A673 (cell line): ENCODE data around the gene ETDC.

Source experiments
- EZH2 ChIP-seq: fragments of 200-600 bp; sonication (generic); IDR thresholded peaks from 2 replicates; pipeline ENCODE4 v1.6.1; 2017; ENCODE audit warnings: borderline replicate concordance, low read depth, mild to moderate bottlenecking, mixed read lengths, antibody characterized with exemption, low read length; ENCODE audit not compliant: poor library complexity, severe bottlenecking
- TF ChIP-seq, protein P1 (sequence below): fragments of 300-800, 200-600 bp; sonication (generic); conservative IDR thresholded peaks from 2 replicates; pipeline ENCODE4 v1.5.1; 2017; ENCODE audit warnings: low read depth, mild to moderate bottlenecking, antibody characterized with exemption, low read length, moderate library complexity, mixed read lengths

DNA sequence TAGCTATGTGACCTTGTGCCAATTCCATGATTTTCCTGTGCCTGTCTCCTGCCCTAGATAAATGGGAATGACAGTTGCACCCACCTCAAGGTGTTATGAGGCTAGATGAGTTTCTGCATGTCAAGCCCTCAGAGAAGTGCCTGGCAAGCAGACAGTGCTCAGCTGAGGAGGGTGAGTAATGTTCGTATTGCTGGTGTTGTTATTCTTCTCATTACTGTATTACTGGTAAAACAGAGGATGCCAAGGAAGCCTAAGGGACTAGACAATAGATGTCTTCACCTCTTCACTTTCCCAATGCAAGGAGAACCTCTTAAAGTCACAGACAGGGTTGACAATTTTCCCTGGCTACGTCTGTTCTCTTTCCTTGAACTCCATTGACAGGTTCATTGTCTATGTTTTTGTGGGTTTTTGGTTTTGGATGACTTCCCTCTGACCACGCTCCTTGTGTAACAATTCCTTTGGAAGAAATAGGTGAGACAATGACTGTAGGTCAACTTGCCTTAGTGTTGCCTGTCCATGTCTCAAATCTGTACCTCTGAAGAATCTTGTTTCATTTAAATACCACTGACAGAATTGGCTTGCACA lies 19.2 kb downstream of the ETDC start:
- TF ChIP-seq, protein P1, sequence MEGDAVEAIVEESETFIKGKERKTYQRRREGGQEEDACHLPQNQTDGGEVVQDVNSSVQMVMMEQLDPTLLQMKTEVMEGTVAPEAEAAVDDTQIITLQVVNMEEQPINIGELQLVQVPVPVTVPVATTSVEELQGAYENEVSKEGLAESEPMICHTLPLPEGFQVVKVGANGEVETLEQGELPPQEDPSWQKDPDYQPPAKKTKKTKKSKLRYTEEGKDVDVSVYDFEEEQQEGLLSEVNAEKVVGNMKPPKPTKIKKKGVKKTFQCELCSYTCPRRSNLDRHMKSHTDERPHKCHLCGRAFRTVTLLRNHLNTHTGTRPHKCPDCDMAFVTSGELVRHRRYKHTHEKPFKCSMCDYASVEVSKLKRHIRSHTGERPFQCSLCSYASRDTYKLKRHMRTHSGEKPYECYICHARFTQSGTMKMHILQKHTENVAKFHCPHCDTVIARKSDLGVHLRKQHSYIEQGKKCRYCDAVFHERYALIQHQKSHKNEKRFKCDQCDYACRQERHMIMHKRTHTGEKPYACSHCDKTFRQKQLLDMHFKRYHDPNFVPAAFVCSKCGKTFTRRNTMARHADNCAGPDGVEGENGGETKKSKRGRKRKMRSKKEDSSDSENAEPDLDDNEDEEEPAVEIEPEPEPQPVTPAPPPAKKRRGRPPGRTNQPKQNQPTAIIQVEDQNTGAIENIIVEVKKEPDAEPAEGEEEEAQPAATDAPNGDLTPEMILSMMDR: no peak
- no peak for TF ChIP-seq EZH2
